K562 (cell line): ENCODE data around the gene PAFAH1B1. TPM values are rescaled to one million over a fixed set of nuclear protein-coding genes. Genes with fewer than 3 reads are reported as not detected.

Experiments
- BCLAF1 ChIP-seq, 2 experiments: fragments of 450-650 bp in 1 of 2; IDR thresholded peaks; 2 replicates each; pipeline ENCODE4 v1.6.1; 2011 to 2017; ENCODE audit warnings: low read depth in 2 of 2, antibody characterized with exemption in 1 of 2, borderline replicate concordance in 1 of 2, low read length in 1 of 2, mild to moderate bottlenecking in 1 of 2, mixed read lengths in 1 of 2; ENCODE audit not compliant: control insufficient read depth in 1 of 2
- E2F6 ChIP-seq, 2 experiments: IDR thresholded peaks; 2 replicates each; pipeline ENCODE4 v1.6.1; 2011; ENCODE audit warnings: borderline replicate concordance in 1 of 2, control low read depth in 1 of 2, low read depth in 1 of 2, low read length in 1 of 2, mild to moderate bottlenecking in 1 of 2, mixed read lengths in 1 of 2, moderate library complexity in 1 of 2; ENCODE audit not compliant: insufficient read depth in 1 of 2, insufficient read length in 1 of 2, poor library complexity in 1 of 2, severe bottlenecking in 1 of 2; ENCODE audit errors: extremely low read depth in 1 of 2
- ETV6 ChIP-seq, 3 experiments: fragments of 150-350 bp in 1 of 3; sonication (generic) in 1 of 3; formaldehyde crosslinking in 1 of 3; IDR thresholded peaks; 2 replicates each; pipeline versions ENCODE4 v1.6.1 to v1.8.0; 2014 to 2022; ENCODE audit warnings: borderline replicate concordance in 2 of 3, low read depth in 2 of 3, antibody characterized with exemption in 1 of 3, low read length in 1 of 3, mild to moderate bottlenecking in 1 of 3, missing genetic modification reagents in 1 of 3
- FOXM1 ChIP-seq, 2 experiments: fragments of 450-650 bp in 1 of 2; sonication (generic) in 1 of 2; formaldehyde crosslinking in 1 of 2; IDR thresholded peaks; 2 replicates each; pipeline versions ENCODE4 v1.6.1 to v1.9.0; 2017 to 2022; ENCODE audit warnings: low read depth in 2 of 2, mild to moderate bottlenecking in 2 of 2, missing genetic modification reagents in 1 of 2, moderate library complexity in 1 of 2
- PHTF2 ChIP-seq: fragments of 250-450 bp; sonication (Bioruptor Pico); IDR thresholded peaks from 2 replicates; pipeline ENCODE4 v1.5.0; 2021; ENCODE audit warnings: mild to moderate bottlenecking
- RNF219 ChIP-seq: fragments of 250-450 bp; sonication (Bioruptor Pico); IDR thresholded peaks from 2 replicates; pipeline ENCODE4 v1.5.0; 2022; ENCODE audit warnings: mild to moderate bottlenecking
- RREB1 ChIP-seq: fragments of 250-450 bp; sonication (Bioruptor Pico); IDR thresholded peaks from 2 replicates; pipeline ENCODE4 v1.4.0; 2020
- ZNF197 ChIP-seq: fragments of 200-800 bp; sonication (Bioruptor generic); IDR thresholded peaks from 2 replicates; pipeline ENCODE4 v1.6.1; 2016; ENCODE audit warnings: low read depth, missing genetic modification characterization, missing compliant biosample characterization
- ZNF75A ChIP-seq: fragments of 450-650 bp; formaldehyde crosslinking; IDR thresholded peaks from 2 replicates; pipeline ENCODE4 v1.4.0; 2020; ENCODE audit warnings: mild to moderate bottlenecking
- polyA plus RNA-seq, 8 experiments: library from polyadenylated mRNA; depleted of rRNA in 4 of 8; stranded (reverse) in 5 of 8; unstranded in 3 of 8; fragments of >200 nt; fragmentation: Nextera tagmentation in 2 of 8; fragmentation: Illumina TruSeq in 1 of 8; extraction: Ambion mirVana in 2 of 8; extraction: Trizol in 1 of 8; gene quantifications; 2 replicates each; pipeline versions ENCODE4 v1.2.1 to v1.2.3, GENCODE V29; 2011 to 2014; ENCODE audit warnings: inconsistent platforms in 1 of 8, missing spikeins in 1 of 8
- total RNA-seq, 7 experiments: library from RNA; depleted of rRNA in 6 of 7; stranded (reverse); fragments of >200 nt in 6 of 7; fragmentation: Illumina TruSeq in 2 of 7; extraction: Trizol in 2 of 7; gene quantifications; 2 replicates each; pipeline versions ENCODE4 v1.2.1 to v1.2.3, GENCODE V29; 2011 to 2021; ENCODE audit warnings: low replicate concordance in 1 of 7

The PAFAH1B1 gene
- total and polyA plus RNA-seq, 9 of the 15 experiments (the other 6 are each of a cell fraction or from before 2014, with no cell fraction given) = 23.3 to 66.4 (median 40.2) TPM

- TF ChIP-seq RREB1 (CRISPR knock-in tag) (no peak), ZNF197 (CRISPR knock-in tag) (no peak), ETV6 (IDR thresholded peaks at IDR 0.05; ENCODE audit: borderline replicate concordance in 1 of 2, low read depth in 2 of 2, low read length in 1 of 2) (peak in 1 of 2 experiments; percentile 93; a peak in 2 of 4 replicates), ETV6 (CRISPR knock-in tag; IDR thresholded peaks at IDR 0.05; ENCODE audit: borderline replicate concordance) (no peak), E2F6 (IDR thresholded peaks at IDR 0.05; ENCODE audit: borderline replicate concordance in 1 of 2, extremely low read depth in 1 of 2, insufficient read depth in 1 of 2, insufficient read length in 1 of 2, low read depth in 1 of 2, low read length in 1 of 2, poor library complexity in 1 of 2, severe bottlenecking in 1 of 2) (no peak), ZNF75A (CRISPR knock-in tag) (no peak), FOXM1 (IDR thresholded peaks at IDR 0.05; ENCODE audit: low read depth) (no peak), FOXM1 (CRISPR knock-in tag; IDR thresholded peaks at IDR 0.05; ENCODE audit: low read depth) (no peak), BCLAF1 (IDR thresholded peaks at IDR 0.05; ENCODE audit: borderline replicate concordance in 1 of 2, control insufficient read depth in 1 of 2, low read depth in 2 of 2, low read length in 1 of 2) (no peak), RNF219 (no peak), PHTF2 (CRISPR knock-in tag) (no peak)
Measured at GRCh38 chr17:2624292-2624731, 30.9 kb downstream of the PAFAH1B1 start (continued).
